HPDE6-E6E7 (cell line): ENCODE data around the gene SLC34A1.
A peak's percentile ranks its signal among the peaks of the same experiment; 100 is the strongest.
"Not testable (repeated sequence)": the region's sequence is repeated elsewhere in the genome, so short reads cannot be mapped to it uniquely, and the experiment has no call there.

Source experiments
- DNase-seq: peaks from one replicate; pipeline ENCODE4 v3.0.0; 2011; ENCODE audit warnings: missing footprints; ENCODE audit errors: extremely low spot score

The SLC34A1 gene

GRCh38 chr5:177410575-177410974 is 26.3 kb downstream of the SLC34A1 start:
- DNase-seq = no peak

- DNase-seq = no peak
These were observed 28.5 kb downstream of the SLC34A1 start for GRCh38 chr5:177412603-177413233.

- no peak for DNase-seq
These were observed 30.2 kb downstream of the SLC34A1 start for GRCh38 chr5:177414481-177414880.

GRCh38 chr5:177417081-177417480 is 32.8 kb downstream of the SLC34A1 start:
- DNase-seq = not testable (repeated sequence)

- DNase-seq = no peak
These were observed 34.8 kb downstream of the SLC34A1 start for GRCh38 chr5:177419046-177419445.

- DNase-seq = not testable (repeated sequence)
These were observed 36.2 kb downstream of the SLC34A1 start for GRCh38 chr5:177420472-177420871.

- DNase-seq = no peak
These were observed 37.0 kb downstream of the SLC34A1 start for GRCh38 chr5:177421062-177421798.

GRCh38 chr5:177423671-177424070 is 39.4 kb downstream of the SLC34A1 start:
- DNase-seq = no peak

- no peak for DNase-seq
These were observed 41.1 kb downstream of the SLC34A1 start for GRCh38 chr5:177425196-177425800.

GRCh38 chr5:177425801-177426565 is 41.7 kb downstream of the SLC34A1 start:
- peak; percentile 100 for DNase-seq

GRCh38 chr5:177426566-177427210 is 42.5 kb downstream of the SLC34A1 start, which contains the start of gene GRK6:
TSS of gene GRK6 (plus strand) at chr5:177426676. CDS start at chr5:177426846, 170 bp downstream.
- DNase-seq = no peak

- no peak for DNase-seq
These were observed 43.1 kb downstream of the SLC34A1 start for GRCh38 chr5:177427211-177427822.

- no peak for DNase-seq
These were observed 43.8 kb downstream of the SLC34A1 start for GRCh38 chr5:177427919-177428573.

- DNase-seq = no peak
These were observed 44.5 kb downstream of the SLC34A1 start for GRCh38 chr5:177428574-177429217.

- no peak for DNase-seq
These were observed 45.2 kb downstream of the SLC34A1 start for GRCh38 chr5:177429248-177430040.

GRCh38 chr5:177430140-177430951 is 46.1 kb downstream of the SLC34A1 start:
- no peak for DNase-seq

- no peak for DNase-seq
These were observed 46.7 kb downstream of the SLC34A1 start for GRCh38 chr5:177430972-177431316.

- DNase-seq = no peak
These were observed 47.3 kb downstream of the SLC34A1 start for GRCh38 chr5:177431317-177432142.
